A549 (cell line): ENCODE measurements around the gene HSD11B2. TPM values are rescaled to one million over a fixed set of nuclear protein-coding genes. Genes with fewer than 3 reads are reported as not detected.

Source experiments
- ATAC-seq, 2 experiments: fragments of 200-7000 bp in 1 of 2; fragments of >200 bp in 1 of 2; cut with Nextera tagmentation in 1 of 2; cut with Tn5 transposase in 1 of 2; 3 replicates each; pipeline versions ENCODE4 v1.8.0 to v1.9.1; 2018 to 2020; ENCODE audit warnings: mild to moderate bottlenecking in 1 of 2, moderate library complexity in 1 of 2
- CTCF ChIA-PET: fragments of 300-600 bp; sonication (Branson Sonifier 250); formaldehyde crosslinking; extraction: SDS; loops from one replicate; lab custom pipeline; 2021; ENCODE audit warnings: antibody characterized with exemption, inconsistent platforms; lab: Yijun Ruan, JAX
- POLR2A ChIA-PET: fragments of 350-600 bp; formaldehyde crosslinking; extraction: SDS; loops from one replicate; lab custom pipeline; 2021; ENCODE audit warnings: antibody characterized with exemption, inconsistent platforms; lab: Yijun Ruan, JAX
- DNase-seq, 2 experiments: peaks; one replicate each; pipeline versions ENCODE4 v3.0.0 to v3.0.0-alpha.2; 2011 to 2016; ENCODE audit warnings: low read depth in 1 of 2, low spot score in 1 of 2
- FAIRE-seq: peaks from 2 replicates; lab custom pipeline; 2011; peaks lifted over from hg19 to GRCh38; lab: Jason Lieb, UNC
- H3K27ac ChIP-seq, 2 experiments: fragments of >200 bp; sonication (Bioruptor Twin); formaldehyde crosslinking; 3 replicates each; pipeline ENCODE4 v1.5.1; 2016 to 2017
- H3K4me1 ChIP-seq: fragments of >200 bp; sonication (Bioruptor Twin); formaldehyde crosslinking; 3 replicates; pipeline ENCODE4 v1.6.1; 2016
- H3K4me2 ChIP-seq: fragments of >200 bp; sonication (Bioruptor Twin); formaldehyde crosslinking; 3 replicates; pipeline ENCODE4 v1.6.1; 2016
- H3K4me3 ChIP-seq: fragments of >200 bp; sonication (Bioruptor Twin); formaldehyde crosslinking; 3 replicates; pipeline ENCODE4 v1.5.1; 2016
- H3K9me3 ChIP-seq: fragments of >200 bp; sonication (Bioruptor Twin); formaldehyde crosslinking; 3 replicates; pipeline ENCODE4 v1.6.1; 2016
- BCL3 ChIP-seq: fragments of >200 bp; sonication (Bioruptor Twin); formaldehyde crosslinking; IDR thresholded peaks from 3 replicates; pipeline ENCODE4 v1.6.1; 2016
- CBX2 ChIP-seq: fragments of 200-600 bp; sonication (generic); IDR thresholded peaks from 2 replicates; pipeline ENCODE4 v1.6.1; 2016; ENCODE audit warnings: low read depth, mild to moderate bottlenecking, borderline replicate concordance
- CEBPB ChIP-seq, 2 experiments: fragments of >200 bp in 1 of 2; sonication (Bioruptor Twin) in 1 of 2; formaldehyde crosslinking in 1 of 2; IDR thresholded peaks; 2 replicates each; pipeline ENCODE4 v1.6.1; 2012 to 2016
- CHD4 ChIP-seq: fragments of 200-600 bp; sonication (generic); IDR thresholded peaks from 2 replicates; pipeline ENCODE4 v1.6.1; 2016; ENCODE audit warnings: antibody characterized with exemption, mild to moderate bottlenecking, borderline replicate concordance
- EHF ChIP-seq: fragments of 250-450 bp; sonication (Bioruptor Pico); IDR thresholded peaks from 2 replicates; pipeline ENCODE4 v1.5.0; 2020; ENCODE audit warnings: mild to moderate bottlenecking
- ELK1 ChIP-seq: fragments of 150-350 bp; IDR thresholded peaks from 2 replicates; pipeline ENCODE4 v1.6.1; 2014; ENCODE audit warnings: low read depth, mild to moderate bottlenecking, low read length
- EP300 ChIP-seq, 2 experiments: fragments of >200 bp; sonication (Bioruptor Twin); formaldehyde crosslinking; IDR thresholded peaks; 2 replicates in 1 of 2; 3 replicates in 1 of 2; pipeline ENCODE4 v1.6.1; 2016 to 2017
- ESRRA ChIP-seq: fragments of 150-350 bp; IDR thresholded peaks from 2 replicates; pipeline ENCODE4 v1.6.1; 2014; ENCODE audit warnings: mild to moderate bottlenecking, low read length, borderline replicate concordance
- FOXS1 ChIP-seq: fragments of 250-450 bp; sonication (Bioruptor Pico); IDR thresholded peaks from 2 replicates; pipeline ENCODE4 v1.5.0; 2020; ENCODE audit warnings: mild to moderate bottlenecking, moderate library complexity
- HES2 ChIP-seq: fragments of >200 bp; sonication (Bioruptor Twin); formaldehyde crosslinking; IDR thresholded peaks from 2 replicates; pipeline ENCODE4 v1.6.1; 2016
- HEYL ChIP-seq: fragments of 250-450 bp; sonication (Bioruptor Pico); IDR thresholded peaks from 2 replicates; pipeline ENCODE4 v1.8.0; 2021; ENCODE audit warnings: mild to moderate bottlenecking, moderate library complexity
- KDM1A ChIP-seq: fragments of 200-600 bp; sonication (generic); IDR thresholded peaks from 2 replicates; pipeline ENCODE4 v1.6.1; 2016; ENCODE audit warnings: low read depth, mild to moderate bottlenecking
- MYC ChIP-seq: IDR thresholded peaks from 2 replicates; pipeline ENCODE4 v1.6.1; 2012; ENCODE audit warnings: mild to moderate bottlenecking, inconsistent platforms, low read length, improper control_type of control experiment, borderline replicate concordance
- PBX3 ChIP-seq: IDR thresholded peaks from 2 replicates; pipeline ENCODE4 v1.6.1; 2012
- POLR2A ChIP-seq: IDR thresholded peaks from 2 replicates; pipeline ENCODE4 v1.6.1; 2012; ENCODE audit warnings: mild to moderate bottlenecking, low read length
- POLR2AphosphoS2 ChIP-seq: conservative IDR thresholded peaks from 2 replicates; pipeline ENCODE4 v1.6.1; 2012; ENCODE audit warnings: low read length, improper control_type of control experiment, inconsistent platforms
- RAD21 ChIP-seq, 2 experiments: fragments of >200 bp in 1 of 2; sonication (Bioruptor Twin) in 1 of 2; formaldehyde crosslinking in 1 of 2; IDR thresholded peaks in 1 of 2; conservative IDR thresholded peaks in 1 of 2; 2 replicates in 1 of 2; 3 replicates in 1 of 2; pipeline ENCODE4 v1.6.1; 2012 to 2018; ENCODE audit warnings: inconsistent platforms in 1 of 2
- RNF2 ChIP-seq: fragments of 200-600 bp; sonication (generic); IDR thresholded peaks from 2 replicates; pipeline ENCODE4 v1.6.1; 2016; ENCODE audit warnings: low read depth, mild to moderate bottlenecking, antibody characterized with exemption, moderate library complexity, borderline replicate concordance
- SREBF2 ChIP-seq: fragments of 450-650 bp; IDR thresholded peaks from 2 replicates; pipeline ENCODE4 v1.6.1; 2014; ENCODE audit warnings: mild to moderate bottlenecking, moderate library complexity
- TFCP2L1 ChIP-seq: fragments of 250-450 bp; sonication (Bioruptor Pico); IDR thresholded peaks from 2 replicates; pipeline ENCODE4 v1.5.0; 2021; ENCODE audit warnings: mild to moderate bottlenecking
- TP53 ChIP-seq: fragments of 250-450 bp; sonication (Bioruptor Pico); IDR thresholded peaks from 2 replicates; pipeline ENCODE4 v1.5.0; 2021; ENCODE audit warnings: mild to moderate bottlenecking, moderate library complexity
- ZFP36 ChIP-seq: fragments of 450-650 bp; IDR thresholded peaks from 2 replicates; pipeline ENCODE4 v1.6.1; 2014; ENCODE audit warnings: borderline replicate concordance; ENCODE audit not compliant: partially characterized antibody
- ZNF302 ChIP-seq: fragments of 250-450 bp; sonication (Bioruptor Pico); IDR thresholded peaks from 2 replicates; pipeline ENCODE4 v1.9.0; 2021; ENCODE audit warnings: inconsistent platforms, mild to moderate bottlenecking, moderate library complexity
- WGBS: methylation state at CpG from one replicate; pipeline ENCODE4 v1.1.6; 2017; ENCODE audit errors: missing lambda C conversion rate; 5-methylcytosine and 5-hydroxymethylcytosine counted together
- polyA plus RNA-seq, 4 experiments: library from polyadenylated mRNA; depleted of rRNA in 3 of 4; stranded (reverse); fragments of >200 nt; fragmentation: RNase III in 1 of 4; extraction: RNeasy Plus Mini Kit Qiagen cat#74134 plus additional on column Dnase treatment in 1 of 4; gene quantifications; 2 replicates in 3 of 4; 3 replicates in 1 of 4; pipeline ENCODE4 v1.2.3, GENCODE V29; 2011 to 2017

HSD11B2 gene
- polyA plus RNA-seq, 2 of the 4 experiments (the other 2 are of a cell fraction), result 0.53 to 1.6 TPM

- TF ChIP-seq ELK1 (no peak), CHD4 (no peak)
Measured at GRCh38 chr16:67454104-67454503, 23.2 kb downstream of the HSD11B2 start (continued).

- H3K9me3 ChIP-seq, result no peaks in the 10 kb centered on the region
- H3K27ac ChIP-seq, result no peak overlapping the region
- CTCF ChIA-PET, result interaction anchor here (1.2 to 7.3 kb wide), 5 partner anchors 8 to 66 kb away, joined by 3 to 42 read pairs (median 7); no protein-coding TSS in a partner anchor
- TF ChIP-seq CBX2, result no peak
- no peak for TF ChIP-seq ELK1
- no peak for TF ChIP-seq EHF (CRISPR knock-in tag)
- no peak for TF ChIP-seq ZNF302 (CRISPR knock-in tag)
- no peak for TF ChIP-seq EP300 (IDR thresholded peaks at IDR 0.05)
- no peak for TF ChIP-seq HES2
- TF ChIP-seq CHD4, result no peak
- no peak for TF ChIP-seq POLR2A
- no peak for TF ChIP-seq SREBF2
- no peak for TF ChIP-seq POLR2AphosphoS2
- no peak for TF ChIP-seq KDM1A
- TF ChIP-seq ESRRA, result no peak
- TF ChIP-seq RNF2, result no peak
- TF ChIP-seq MYC, result no peak
- TF ChIP-seq RAD21 (conservative IDR thresholded peaks at IDR 0.05 in 1 of 2, IDR thresholded peaks at IDR 0.05 in 1 of 2), result no peak
- TF ChIP-seq TFCP2L1 (CRISPR knock-in tag), result no peak
- TF ChIP-seq, all 56 proteins: peak for 0
- WGBS, result 88% methylated on average over 6 of the region's 6 CpGs
- no peak for ATAC-seq
- POLR2A ChIA-PET, result no interaction called here
- no peak for FAIRE-seq
- no peak for DNase-seq
- H3K4me2 ChIP-seq, result no peak overlapping the region
- peaks cover 10% of the 10 kb centered on the region; the same call in 1 of the 3 replicates for H3K4me1 ChIP-seq
- no peak overlapping the region for H3K4me3 ChIP-seq
Measured at GRCh38 chr16:67454852-67455251, 23.9 kb downstream of the HSD11B2 start.

- ATAC-seq (peak; percentile 26 to 61; a peak in 3 of 6 replicates), FAIRE-seq (no peak)
- WGBS, result 69% methylated on average over 5 of the region's 6 CpGs
Measured at GRCh38 chr16:67456391-67457081, 25.6 kb downstream of the HSD11B2 start.

More at GRCh38 chr16:67456391-67457081, 25.6 kb downstream of the HSD11B2 start:
- Histone ChIP-seq H3K27ac (no peak overlapping the region), H3K4me2 (no peak overlapping the region), H3K4me1 (peaks cover 11% of the 10 kb centered on the region; the same call in 1 of the 3 replicates), H3K4me3 (no peak overlapping the region)
- CTCF ChIA-PET, result interaction anchor here (1.0 to 13.1 kb wide), 6 partner anchors 9 to 189 kb away, joined by 4 to 176 read pairs (median 16); partner anchors contain the start of gene CARMIL2
- DNase-seq, result peak; percentile 34 to 58
- POLR2A ChIA-PET, result no interaction called here
- TF ChIP-seq FOXS1, result no peak
- TF ChIP-seq TP53 (CRISPR knock-in tag), result no peak
- TF ChIP-seq POLR2AphosphoS2, result no peak
- TF ChIP-seq CEBPB (IDR thresholded peaks at IDR 0.05), result no peak
- TF ChIP-seq BCL3, result no peak
- no peak for TF ChIP-seq HEYL (CRISPR knock-in tag)
- no peak for TF ChIP-seq ZFP36
- no peak for TF ChIP-seq PBX3
- TF ChIP-seq, all 56 proteins: peak for 0
- H3K9me3 ChIP-seq, result no peaks in the 10 kb centered on the region
